Activated naive CD8-positive, alpha-beta T cell treated with anti-CD3 and anti-CD28 coated beads, Interleukin-2, amount 50 U/mL, for 24 hours (primary cell): Measurements from ENCODE around the gene TEX29.
A peak's percentile ranks its signal among the peaks of the same experiment; 100 is the strongest.

ENCODE experiments used
- ATAC-seq: fragments of 150-1000 bp; cut with Tn5 transposase; one replicate; pipeline ENCODE4 v1.10.0; 2021
- DNase-seq: peaks from one replicate; pipeline ENCODE4 v3.0.0; 2021
- H3K27ac Mint-ChIP-seq: one replicate; pipeline ENCODE4 v1.8.0; 2021; ENCODE audit warnings: mild to moderate bottlenecking, mixed read lengths
- H3K27me3 Mint-ChIP-seq: one replicate; pipeline ENCODE4 v1.8.0; 2021; ENCODE audit warnings: mixed read lengths
- H3K36me3 Mint-ChIP-seq: one replicate; pipeline ENCODE4 v1.8.0; 2021; ENCODE audit warnings: low read depth, mixed read lengths
- H3K4me1 Mint-ChIP-seq: one replicate; pipeline ENCODE4 v1.8.0; 2021; ENCODE audit warnings: mixed read lengths
- H3K4me3 Mint-ChIP-seq: one replicate; pipeline ENCODE4 v1.8.0; 2021; ENCODE audit warnings: mild to moderate bottlenecking, moderate library complexity, mixed read lengths
- H3K9me3 Mint-ChIP-seq: one replicate; pipeline ENCODE4 v1.8.0; 2021; ENCODE audit warnings: mixed read lengths

The TEX29 gene

DNA sequence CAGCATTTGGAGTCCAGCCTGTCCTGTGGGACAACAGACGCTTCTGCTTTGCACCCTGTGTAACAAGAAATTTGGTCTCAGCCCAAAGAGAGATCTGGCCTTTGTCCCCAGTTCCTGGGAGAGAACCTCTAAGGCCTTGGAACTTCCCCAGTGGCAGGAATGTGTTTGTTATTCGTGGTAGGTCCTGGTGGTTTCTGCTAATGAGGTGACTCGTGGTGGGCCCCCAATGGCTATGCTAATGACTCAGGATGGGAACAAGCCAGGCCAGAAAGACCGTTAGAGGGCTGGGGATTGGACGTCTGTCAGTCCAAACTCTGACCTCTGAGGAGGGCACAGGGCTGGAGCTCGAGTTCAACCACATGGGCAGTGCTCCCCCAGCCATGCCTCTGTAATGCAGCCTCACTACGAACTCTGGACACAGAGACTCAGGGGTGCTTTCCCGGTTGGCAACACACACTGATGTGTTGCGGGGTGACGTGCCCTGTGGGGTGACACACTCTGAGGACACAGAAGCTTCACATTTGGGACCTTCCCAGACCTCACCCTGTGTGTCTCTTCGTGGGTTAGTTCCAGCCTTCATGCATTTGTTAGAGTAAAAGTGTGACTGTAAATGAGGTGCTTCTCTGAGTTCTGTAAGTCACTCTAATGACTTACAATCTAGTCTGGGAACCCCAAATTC is 38.9 kb downstream of the TEX29 start:
- Mint-ChIP-seq H3K27ac (no peak overlapping the region), H3K27me3 (peaks cover 3% of the 10 kb centered on the region), H3K36me3 (no peaks in the 10 kb centered on the region), H3K4me1 (peaks cover 4% of the 10 kb centered on the region), H3K9me3 (no peaks in the 10 kb centered on the region), H3K4me3 (no peak overlapping the region)
- DNase-seq (no peak), ATAC-seq (no peak)

DNA sequence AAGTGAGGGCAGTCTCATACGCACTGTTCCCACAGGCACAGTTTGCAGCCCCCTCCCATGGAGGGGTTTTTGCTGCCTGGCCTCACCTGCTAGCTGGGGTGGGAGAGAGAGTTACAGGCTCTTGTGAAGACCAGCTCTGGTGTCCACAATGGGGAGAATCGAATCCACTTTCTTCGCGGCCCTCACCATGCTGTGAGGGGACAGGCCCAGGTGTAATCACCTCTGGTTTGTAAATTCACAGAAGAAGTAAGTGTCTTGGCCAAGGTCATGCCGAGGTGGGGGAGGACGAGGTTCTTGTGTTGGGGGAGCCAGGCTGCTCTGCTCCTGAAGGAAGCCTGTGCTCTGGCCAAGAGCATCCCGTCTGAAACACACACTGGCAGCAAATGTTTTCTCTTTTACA is 39.5 kb downstream of the TEX29 start:
- Mint-ChIP-seq H3K27ac (no peak overlapping the region), H3K4me3 (no peak overlapping the region), H3K27me3 (peaks cover 3% of the 10 kb centered on the region), H3K4me1 (no peaks in the 10 kb centered on the region), H3K36me3 (no peaks in the 10 kb centered on the region), H3K9me3 (no peaks in the 10 kb centered on the region)
- DNase-seq (no peak), ATAC-seq (no peak)

DNA sequence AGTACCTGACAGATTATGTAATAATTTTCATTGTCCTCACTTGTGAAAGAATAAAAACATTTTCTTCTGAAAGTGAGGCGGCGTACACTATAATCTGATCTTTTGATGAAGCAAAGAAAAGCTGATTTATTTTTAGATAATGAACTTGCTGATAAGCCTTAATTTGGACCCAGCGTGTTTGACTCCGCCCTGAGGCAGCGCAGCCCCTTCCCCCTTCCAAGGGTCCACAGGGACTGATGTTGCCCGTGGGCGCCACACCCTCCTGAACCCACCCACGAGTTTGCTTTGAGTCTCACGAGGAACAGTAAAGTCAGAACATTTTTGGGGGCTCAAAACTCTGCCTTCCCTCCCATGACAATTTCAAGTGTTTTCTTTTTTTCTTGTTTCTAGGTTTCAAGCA is 40.0 kb downstream of the TEX29 start:
- H3K27me3 Mint-ChIP-seq: peaks cover 3% of the 10 kb centered on the region
- no peak overlapping the region for H3K27ac Mint-ChIP-seq
- no peaks in the 10 kb centered on the region for H3K36me3 Mint-ChIP-seq
- DNase-seq (no peak), ATAC-seq (no peak)
- no peaks in the 10 kb centered on the region for H3K9me3 Mint-ChIP-seq
- H3K4me1 Mint-ChIP-seq: no peaks in the 10 kb centered on the region
- H3K4me3 Mint-ChIP-seq: no peak overlapping the region

DNA sequence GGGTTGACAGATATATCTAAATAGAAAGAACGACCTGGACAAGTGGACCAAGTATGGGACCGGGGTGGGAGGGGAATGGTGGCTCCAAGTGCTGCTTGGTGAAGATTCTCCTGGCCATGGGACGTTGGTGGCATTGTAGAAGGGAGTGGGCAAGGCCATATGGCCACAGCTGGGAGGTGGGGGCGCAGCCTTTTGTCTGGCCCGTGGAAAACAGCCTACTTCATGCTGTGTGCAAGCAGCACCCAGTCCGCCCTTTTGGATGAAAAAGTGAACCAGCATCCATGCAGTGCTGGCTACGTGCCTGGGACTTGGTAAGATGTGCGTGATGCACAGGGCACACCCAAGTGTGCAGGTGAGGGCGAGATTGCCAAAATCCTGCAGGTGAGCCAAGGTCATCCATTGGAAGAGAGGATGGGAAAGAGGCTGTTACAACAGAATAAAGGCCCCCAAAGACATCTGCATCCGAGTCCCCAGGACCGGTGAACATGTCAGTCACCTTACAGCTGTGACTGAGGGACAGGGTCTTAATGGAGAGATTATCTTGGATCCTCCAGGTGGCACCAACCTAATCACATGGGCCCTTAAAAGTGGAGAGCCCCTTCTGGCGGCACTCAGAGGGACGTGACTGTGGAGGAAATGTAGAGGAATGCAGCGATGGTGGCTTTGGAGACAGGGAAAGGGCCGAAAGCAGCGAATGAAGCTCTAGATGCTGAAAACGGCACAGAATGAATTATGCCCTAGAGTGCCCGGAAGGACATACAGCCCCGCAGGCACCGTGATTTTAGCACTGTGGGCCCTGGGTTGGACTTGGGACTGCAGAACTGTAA is 40.8 kb downstream of the TEX29 start:
- no peaks in the 10 kb centered on the region for H3K36me3 Mint-ChIP-seq
- no peaks in the 10 kb centered on the region for H3K4me1 Mint-ChIP-seq
- peaks cover 3% of the 10 kb centered on the region for H3K27me3 Mint-ChIP-seq
- H3K9me3 Mint-ChIP-seq: no peaks in the 10 kb centered on the region
- no peak overlapping the region for H3K27ac Mint-ChIP-seq
- H3K4me3 Mint-ChIP-seq: no peak overlapping the region
- ATAC-seq (no peak), DNase-seq (no peak)

DNA sequence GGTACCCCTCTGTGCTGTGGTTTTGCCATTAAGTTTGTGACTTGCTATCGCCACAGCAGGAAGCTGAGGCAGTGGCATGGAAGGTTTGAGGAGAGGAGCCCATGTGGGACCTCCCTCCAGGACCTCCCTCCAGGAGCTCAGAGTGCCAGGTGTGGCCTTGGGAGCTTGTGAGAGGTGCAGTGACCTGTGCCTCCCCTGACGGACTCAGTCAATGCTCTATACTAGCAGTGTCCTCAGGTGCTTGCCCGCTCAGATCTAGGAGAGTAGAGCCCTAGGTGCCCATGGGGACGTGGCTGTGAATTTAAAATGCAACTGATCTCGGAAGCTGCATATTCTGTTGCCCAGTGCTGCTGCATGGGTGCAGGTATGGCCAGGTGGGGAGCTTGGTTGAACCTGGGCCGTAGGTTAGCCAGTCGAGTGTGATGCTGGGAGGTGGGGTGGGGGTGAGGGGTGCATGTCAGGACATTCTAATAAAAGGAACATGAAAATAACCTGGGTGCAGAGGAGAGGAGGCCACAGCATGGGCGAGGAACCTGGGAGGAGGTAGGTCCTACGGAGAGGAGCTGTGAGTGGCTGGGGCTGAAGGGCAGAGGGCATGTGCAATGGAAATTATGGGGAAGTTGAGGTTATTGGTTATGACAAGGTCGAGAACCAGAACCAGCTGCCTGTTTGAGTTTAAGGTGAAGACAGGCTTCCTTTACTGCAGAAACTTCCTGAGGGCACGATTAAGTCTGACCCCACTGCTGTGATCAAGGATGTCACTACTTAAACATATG is 41.6 kb downstream of the TEX29 start:
- no peaks in the 10 kb centered on the region for H3K9me3 Mint-ChIP-seq
- no peak for ATAC-seq
- no peak overlapping the region for H3K4me3 Mint-ChIP-seq

DNA sequence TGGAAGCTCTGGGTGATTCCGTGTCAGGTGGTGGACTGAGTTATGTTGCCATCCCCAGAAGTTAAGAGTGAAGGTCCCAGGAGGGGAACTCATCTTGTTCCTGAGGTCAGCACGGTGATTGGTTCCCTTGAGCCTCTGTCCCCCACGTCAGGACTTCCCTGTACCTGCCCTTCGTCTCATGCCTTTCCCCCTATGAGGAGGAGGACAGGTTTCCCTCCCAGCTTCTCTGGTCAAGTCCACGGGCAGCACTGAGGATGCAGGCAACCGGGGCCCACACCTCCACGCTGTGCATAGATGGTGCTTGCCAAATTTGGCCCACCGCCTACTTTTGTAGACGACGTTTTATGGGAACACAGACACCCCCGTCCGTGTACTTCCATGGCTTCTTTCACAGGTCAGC is 42.7 kb downstream of the TEX29 start:
- H3K4me3 Mint-ChIP-seq: no peak overlapping the region
- H3K4me1 Mint-ChIP-seq: no peaks in the 10 kb centered on the region
- no peaks in the 10 kb centered on the region for H3K9me3 Mint-ChIP-seq
- peaks cover 3% of the 10 kb centered on the region for H3K27me3 Mint-ChIP-seq
- DNase-seq (no peak), ATAC-seq (no peak)
- no peak overlapping the region for H3K27ac Mint-ChIP-seq
- H3K36me3 Mint-ChIP-seq: no peaks in the 10 kb centered on the region

More for the DNA sequence above, 41.6 kb downstream of the TEX29 start:
- DNase-seq: no peak
- H3K36me3 Mint-ChIP-seq: no peaks in the 10 kb centered on the region
- no peak overlapping the region for H3K27ac Mint-ChIP-seq
- H3K27me3 Mint-ChIP-seq: peaks cover 3% of the 10 kb centered on the region
- H3K4me1 Mint-ChIP-seq: no peaks in the 10 kb centered on the region

DNA sequence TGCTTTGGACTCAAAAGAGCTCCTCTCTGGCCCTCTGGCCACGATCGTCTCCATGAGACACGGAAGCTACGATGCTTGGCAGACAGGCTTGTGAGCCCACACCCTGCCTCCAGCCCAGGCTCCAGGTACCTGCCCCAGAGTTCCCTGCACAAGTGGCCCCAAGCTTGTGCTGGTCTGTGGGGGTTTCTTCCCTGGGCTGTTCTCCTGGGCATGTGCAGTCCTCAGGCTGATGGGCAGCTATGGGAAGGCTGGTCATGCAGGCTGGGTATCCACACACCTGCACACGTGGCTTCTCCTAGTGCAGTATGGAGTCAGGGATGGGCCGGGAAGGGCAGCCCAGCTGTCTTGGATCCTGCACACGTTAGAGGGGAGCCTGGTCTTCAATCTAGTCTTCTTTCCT is 43.1 kb downstream of the TEX29 start:
- H3K27me3 Mint-ChIP-seq: peaks cover 3% of the 10 kb centered on the region
- H3K36me3 Mint-ChIP-seq: no peaks in the 10 kb centered on the region
- ATAC-seq (no peak), DNase-seq (no peak)
- no peak overlapping the region for H3K27ac Mint-ChIP-seq
- H3K9me3 Mint-ChIP-seq: no peaks in the 10 kb centered on the region
- H3K4me3 Mint-ChIP-seq: no peak overlapping the region
- no peaks in the 10 kb centered on the region for H3K4me1 Mint-ChIP-seq

DNA sequence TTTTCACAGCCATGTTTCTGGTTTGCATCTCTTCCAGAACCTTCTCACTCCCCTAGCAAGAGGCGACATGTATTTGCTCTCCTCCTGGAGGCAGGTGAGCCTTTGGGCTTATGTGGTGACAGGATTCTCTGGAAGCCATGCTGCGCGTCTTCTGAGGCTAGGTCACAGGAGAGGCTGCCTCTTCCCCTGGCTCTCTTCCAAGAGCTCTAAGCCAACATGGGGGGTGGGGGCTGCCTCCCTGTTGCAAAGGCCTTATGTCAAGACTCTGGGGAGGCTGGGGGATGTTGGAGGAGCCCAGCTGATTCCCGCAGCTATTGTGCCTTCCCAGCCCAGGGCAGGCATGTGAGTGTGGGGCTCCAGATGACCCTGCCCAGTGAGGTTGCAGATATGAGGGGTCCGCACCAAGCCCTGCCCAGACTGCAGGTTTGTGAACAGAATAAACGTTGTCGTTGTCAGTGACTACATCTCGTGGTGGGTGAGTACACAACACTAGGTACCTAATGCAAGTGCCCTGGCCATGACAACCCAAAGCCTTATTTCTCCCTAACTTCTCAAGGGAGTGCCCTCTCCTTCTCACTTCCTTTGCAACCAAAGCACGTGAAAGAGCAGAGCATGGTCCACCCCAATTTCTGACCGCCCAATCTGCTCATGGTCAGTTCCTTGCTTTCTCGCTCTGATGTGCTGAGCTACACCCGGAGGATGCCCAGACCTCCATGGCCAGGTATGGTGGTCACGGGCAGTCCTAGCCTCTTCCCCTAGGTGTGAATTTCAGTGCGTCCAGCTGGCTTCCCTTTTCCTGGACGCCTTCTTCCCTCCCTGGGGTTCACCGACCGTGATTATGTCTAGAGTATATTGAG is 44.9 kb downstream of the TEX29 start:
- Mint-ChIP-seq H3K9me3 (no peaks in the 10 kb centered on the region), H3K4me1 (no peaks in the 10 kb centered on the region)

DNA sequence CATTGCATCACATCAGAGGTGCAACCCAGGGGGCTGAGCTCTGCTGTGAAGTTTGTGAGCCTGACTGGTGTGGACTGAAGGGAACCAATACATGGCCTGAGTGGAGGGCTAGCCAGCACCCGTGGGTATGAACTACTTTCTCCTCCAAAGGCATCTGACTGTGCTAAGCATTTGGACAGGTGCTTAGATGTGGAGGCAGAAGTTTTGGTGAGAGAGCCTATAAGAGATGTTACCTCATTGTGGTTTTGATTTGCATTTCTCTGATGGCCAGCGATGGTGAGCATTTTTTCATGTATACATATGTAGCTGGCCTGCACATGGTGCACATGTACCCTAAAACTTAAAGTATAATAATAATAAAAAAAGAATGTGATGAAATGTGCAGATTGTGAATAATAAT is 46.9 kb downstream of the TEX29 start:
- ATAC-seq: no peak
- Mint-ChIP-seq H3K36me3 (no peaks in the 10 kb centered on the region), H3K4me3 (no peak overlapping the region)

More for the DNA sequence above, 44.9 kb downstream of the TEX29 start:
- peak; percentile 21 for ATAC-seq
- DNase-seq: no peak
- no peak overlapping the region for H3K4me3 Mint-ChIP-seq
- no peaks in the 10 kb centered on the region for H3K36me3 Mint-ChIP-seq
- no peak overlapping the region for H3K27ac Mint-ChIP-seq
- H3K27me3 Mint-ChIP-seq: peaks cover 3% of the 10 kb centered on the region

DNA sequence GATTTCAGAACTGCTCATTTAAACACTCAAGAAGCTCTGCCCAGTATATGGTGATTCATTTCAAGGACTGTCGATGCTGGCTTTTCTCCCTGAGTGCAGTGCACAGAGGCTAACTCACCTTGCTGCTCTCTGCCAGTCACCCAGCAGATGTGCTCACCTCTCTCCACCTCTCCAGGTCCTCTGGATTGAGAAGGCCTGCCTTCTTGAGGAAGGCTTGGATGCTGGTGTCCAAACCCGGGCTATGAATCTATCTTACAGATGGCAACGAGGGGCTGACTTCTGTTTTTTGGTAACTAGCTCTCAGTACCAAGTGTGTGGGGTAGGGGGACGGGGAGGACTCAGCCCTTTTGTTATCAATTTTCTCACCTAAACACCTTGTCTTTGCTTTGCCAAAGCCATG is 47.6 kb downstream of the TEX29 start:
- H3K9me3 Mint-ChIP-seq: no peaks in the 10 kb centered on the region
- H3K27me3 Mint-ChIP-seq: no peaks in the 10 kb centered on the region
- no peak overlapping the region for H3K4me3 Mint-ChIP-seq
- no peak overlapping the region for H3K27ac Mint-ChIP-seq
- no peaks in the 10 kb centered on the region for H3K4me1 Mint-ChIP-seq
- no peaks in the 10 kb centered on the region for H3K36me3 Mint-ChIP-seq
- DNase-seq: no peak
- ATAC-seq: no peak

More for the DNA sequence above, 46.9 kb downstream of the TEX29 start:
- H3K27ac Mint-ChIP-seq: no peak overlapping the region
- DNase-seq: no peak
- H3K9me3 Mint-ChIP-seq: no peaks in the 10 kb centered on the region
- H3K4me1 Mint-ChIP-seq: no peaks in the 10 kb centered on the region
- peaks cover 2% of the 10 kb centered on the region for H3K27me3 Mint-ChIP-seq

DNA sequence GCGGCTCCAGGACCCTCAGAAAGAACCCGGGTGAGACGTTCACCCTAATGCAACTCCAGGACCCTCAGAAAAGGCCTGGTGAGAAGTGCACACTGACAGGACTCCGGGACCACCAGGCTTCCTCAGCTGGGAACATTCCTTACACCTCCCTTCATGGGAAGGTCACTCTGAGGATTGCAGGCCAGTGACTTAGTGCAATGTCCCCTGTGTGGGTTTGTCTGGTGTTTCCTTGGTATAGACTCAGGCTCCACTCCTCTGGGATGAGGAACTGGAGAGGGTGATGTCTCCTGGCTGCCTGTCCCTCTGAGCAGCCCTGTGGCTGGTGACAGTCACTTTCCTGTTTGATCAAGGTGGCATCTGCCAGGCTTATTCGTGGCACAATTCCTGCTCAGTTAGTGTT is 49.7 kb downstream of the TEX29 start:
- no peak for ATAC-seq
- no peak for DNase-seq
- no peaks in the 10 kb centered on the region for H3K27me3 Mint-ChIP-seq
- no peak overlapping the region for H3K27ac Mint-ChIP-seq
- no peaks in the 10 kb centered on the region for H3K36me3 Mint-ChIP-seq
- H3K4me3 Mint-ChIP-seq: no peak overlapping the region
- H3K9me3 Mint-ChIP-seq: no peaks in the 10 kb centered on the region
- no peaks in the 10 kb centered on the region for H3K4me1 Mint-ChIP-seq

DNA sequence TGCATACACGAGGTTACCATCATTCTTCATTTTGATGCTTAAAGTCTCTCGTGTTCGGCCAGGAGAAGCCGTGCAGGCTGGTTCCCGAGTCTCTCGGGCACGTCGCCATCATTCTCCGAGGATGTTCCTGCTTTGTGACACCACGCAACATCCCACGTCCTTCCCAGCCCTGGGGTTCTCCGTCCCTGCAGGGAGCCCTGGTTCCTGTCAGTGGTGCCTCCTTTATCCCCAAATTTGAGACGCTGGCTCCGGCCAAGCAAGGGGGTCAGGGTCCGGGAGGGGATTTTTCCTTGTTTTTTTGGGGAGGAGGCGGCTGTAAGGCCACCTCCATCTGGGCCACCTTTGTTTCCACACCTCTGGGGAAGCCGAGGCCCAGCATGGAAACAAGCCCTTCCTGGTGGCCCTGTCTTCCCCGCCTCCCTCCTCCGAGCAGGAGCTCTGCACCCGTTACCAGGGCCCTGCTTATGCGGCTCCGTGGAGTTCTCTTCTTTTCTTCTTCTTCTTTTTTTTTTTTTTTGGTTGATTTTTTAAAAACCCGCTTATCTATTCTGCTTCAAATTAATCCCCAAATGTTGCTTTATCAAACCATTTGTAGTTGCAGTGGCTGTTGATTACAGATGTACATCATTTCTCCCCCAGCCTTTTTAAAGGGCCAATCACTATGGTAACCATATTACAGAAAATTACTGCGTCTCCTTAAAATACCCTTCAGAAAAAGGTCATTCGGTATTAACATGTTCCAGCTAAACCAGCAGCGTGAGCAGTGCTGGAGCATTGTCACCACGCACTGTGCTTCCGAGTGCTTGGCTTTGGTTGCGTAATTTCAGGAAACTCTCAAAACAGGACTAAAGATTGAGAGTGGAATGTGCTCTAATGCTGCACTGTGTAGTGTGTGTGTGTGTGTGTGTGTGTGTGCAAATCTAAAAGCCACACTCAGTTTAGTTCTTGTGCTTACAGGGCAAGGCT is 50.4 kb downstream of the TEX29 start:
- DNase-seq: no peak
- no peak for ATAC-seq
- Mint-ChIP-seq H3K27me3 (no peaks in the 10 kb centered on the region), H3K36me3 (no peaks in the 10 kb centered on the region), H3K4me1 (no peaks in the 10 kb centered on the region), H3K9me3 (no peaks in the 10 kb centered on the region), H3K4me3 (no peak overlapping the region), H3K27ac (no peak overlapping the region)

DNA sequence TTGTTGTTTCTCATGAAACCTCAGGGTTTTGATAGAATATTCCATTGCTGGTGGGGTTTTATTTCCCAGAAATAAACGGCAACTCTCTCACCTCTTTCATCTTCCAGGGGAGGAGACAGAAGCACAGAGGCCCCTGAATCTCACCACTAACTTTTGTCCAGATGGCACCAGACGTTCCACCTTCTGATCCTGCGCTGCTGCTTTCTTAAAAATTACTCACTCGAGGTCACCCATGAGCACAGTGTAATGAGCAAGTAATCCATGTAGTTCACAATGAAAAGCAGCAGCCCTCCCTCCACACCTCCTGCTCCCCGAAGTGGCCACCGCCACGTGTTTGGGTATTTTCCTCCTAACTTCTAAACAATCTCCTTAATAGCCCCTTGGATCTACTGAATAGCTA is 51.3 kb downstream of the TEX29 start:
- Mint-ChIP-seq H3K4me3 (no peak overlapping the region), H3K27me3 (no peaks in the 10 kb centered on the region), H3K27ac (no peak overlapping the region), H3K4me1 (no peaks in the 10 kb centered on the region), H3K9me3 (no peaks in the 10 kb centered on the region), H3K36me3 (no peaks in the 10 kb centered on the region)
- DNase-seq (no peak), ATAC-seq (no peak)
